Neural progenitor cell (in vitro differentiated cells): ENCODE results near the gene KCNH1.

Experiments
- EZH2 ChIP-seq: fragments of 200-600 bp; sonication (generic); IDR thresholded peaks from 2 replicates; pipeline ENCODE4 v1.6.1; 2017; ENCODE audit warnings: antibody characterized with exemption, mild to moderate bottlenecking, moderate library complexity
- TF ChIP-seq, protein P1 (sequence below): fragments of 200-600 bp; sonication (generic); IDR thresholded peaks from 2 replicates; pipeline ENCODE4 v1.5.1; 2017; ENCODE audit warnings: antibody characterized with exemption, mild to moderate bottlenecking

DNA sequence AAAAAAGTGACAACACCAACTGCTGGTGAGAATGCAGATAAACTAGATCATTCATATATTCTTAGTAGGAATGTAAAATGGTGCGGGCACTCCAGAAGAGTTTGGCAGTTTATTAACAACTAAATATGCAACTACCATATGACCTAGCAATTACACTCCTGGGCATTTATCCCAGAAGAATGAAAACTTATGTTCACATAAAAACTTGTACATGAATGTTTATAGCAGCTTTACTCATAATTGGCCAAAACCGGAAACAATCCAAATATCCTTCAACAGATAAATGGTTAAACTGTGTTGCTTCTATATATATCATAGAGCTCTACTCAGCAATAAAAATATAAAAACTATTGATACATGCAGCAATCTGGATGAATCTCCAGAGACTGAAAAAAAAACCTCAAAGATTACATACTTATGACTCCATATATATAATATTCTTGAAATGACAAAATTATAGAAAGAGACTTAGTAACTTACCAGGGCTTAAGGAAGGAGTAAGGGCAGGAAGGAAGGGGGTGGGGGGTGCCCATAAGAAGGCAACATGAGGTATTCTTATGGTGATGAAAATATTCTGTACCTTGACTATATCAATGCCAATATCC lies 99.9 kb downstream of the KCNH1 start:
- TF ChIP-seq, protein P1, sequence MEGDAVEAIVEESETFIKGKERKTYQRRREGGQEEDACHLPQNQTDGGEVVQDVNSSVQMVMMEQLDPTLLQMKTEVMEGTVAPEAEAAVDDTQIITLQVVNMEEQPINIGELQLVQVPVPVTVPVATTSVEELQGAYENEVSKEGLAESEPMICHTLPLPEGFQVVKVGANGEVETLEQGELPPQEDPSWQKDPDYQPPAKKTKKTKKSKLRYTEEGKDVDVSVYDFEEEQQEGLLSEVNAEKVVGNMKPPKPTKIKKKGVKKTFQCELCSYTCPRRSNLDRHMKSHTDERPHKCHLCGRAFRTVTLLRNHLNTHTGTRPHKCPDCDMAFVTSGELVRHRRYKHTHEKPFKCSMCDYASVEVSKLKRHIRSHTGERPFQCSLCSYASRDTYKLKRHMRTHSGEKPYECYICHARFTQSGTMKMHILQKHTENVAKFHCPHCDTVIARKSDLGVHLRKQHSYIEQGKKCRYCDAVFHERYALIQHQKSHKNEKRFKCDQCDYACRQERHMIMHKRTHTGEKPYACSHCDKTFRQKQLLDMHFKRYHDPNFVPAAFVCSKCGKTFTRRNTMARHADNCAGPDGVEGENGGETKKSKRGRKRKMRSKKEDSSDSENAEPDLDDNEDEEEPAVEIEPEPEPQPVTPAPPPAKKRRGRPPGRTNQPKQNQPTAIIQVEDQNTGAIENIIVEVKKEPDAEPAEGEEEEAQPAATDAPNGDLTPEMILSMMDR = no peak
- TF ChIP-seq EZH2 = no peak
